ENCODE measurements around the gene YTHDF1. TPM values are rescaled to one million over a fixed set of nuclear protein-coding genes. Genes with fewer than 3 reads are reported as not detected.

Gene YTHDF1
- total RNA-seq, 4 donors from 2014 or later, result 17.9 to 32.1 (median 29.7) TPM

GRCh38 chr20:63173552-63174191 is 42.3 kb downstream of the YTHDF1 start:
- no peak overlapping the region for H3K4me3 ChIP-seq
- TF ChIP-seq POLR2AphosphoS5 (IDR thresholded peaks at IDR 0.05) (no peak), EP300 (IDR thresholded peaks at IDR 0.05) (no peak), POLR2A (IDR thresholded peaks at IDR 0.05; ENCODE audit: low read depth) (no peak)
- TF ChIP-seq, protein P1, sequence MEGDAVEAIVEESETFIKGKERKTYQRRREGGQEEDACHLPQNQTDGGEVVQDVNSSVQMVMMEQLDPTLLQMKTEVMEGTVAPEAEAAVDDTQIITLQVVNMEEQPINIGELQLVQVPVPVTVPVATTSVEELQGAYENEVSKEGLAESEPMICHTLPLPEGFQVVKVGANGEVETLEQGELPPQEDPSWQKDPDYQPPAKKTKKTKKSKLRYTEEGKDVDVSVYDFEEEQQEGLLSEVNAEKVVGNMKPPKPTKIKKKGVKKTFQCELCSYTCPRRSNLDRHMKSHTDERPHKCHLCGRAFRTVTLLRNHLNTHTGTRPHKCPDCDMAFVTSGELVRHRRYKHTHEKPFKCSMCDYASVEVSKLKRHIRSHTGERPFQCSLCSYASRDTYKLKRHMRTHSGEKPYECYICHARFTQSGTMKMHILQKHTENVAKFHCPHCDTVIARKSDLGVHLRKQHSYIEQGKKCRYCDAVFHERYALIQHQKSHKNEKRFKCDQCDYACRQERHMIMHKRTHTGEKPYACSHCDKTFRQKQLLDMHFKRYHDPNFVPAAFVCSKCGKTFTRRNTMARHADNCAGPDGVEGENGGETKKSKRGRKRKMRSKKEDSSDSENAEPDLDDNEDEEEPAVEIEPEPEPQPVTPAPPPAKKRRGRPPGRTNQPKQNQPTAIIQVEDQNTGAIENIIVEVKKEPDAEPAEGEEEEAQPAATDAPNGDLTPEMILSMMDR (IDR thresholded peaks at IDR 0.05), result no peak
- H3K36me3 ChIP-seq, result no peaks in the 10 kb centered on the region
- no peaks in the 10 kb centered on the region for H3K9me3 ChIP-seq
- no peak for DNase-seq (ENCODE audit: extremely low spot score)
- H3K27ac ChIP-seq (replicated peaks in 1 of 4), result no peak overlapping the region
- H3K27me3 ChIP-seq, result peaks cover 5 to 86% (median 59%) of the 10 kb centered on the region in 4 donors
- WGBS, result 22% methylated on average over 5 of the region's 22 CpGs
- intact Hi-C loops (cut with DNase I), result no loop called here
- H3K4me1 ChIP-seq, result peaks cover 20 to 41% (median 36%) of the 10 kb centered on the region in 4 donors

GRCh38 chr20:63172726-63173125 is 43.2 kb downstream of the YTHDF1 start:
- H3K4me1 ChIP-seq, result peaks cover 12 to 32% (median 27%) of the 10 kb centered on the region in 4 donors
- H3K9me3 ChIP-seq, result no peaks in the 10 kb centered on the region
- TF ChIP-seq POLR2A (IDR thresholded peaks at IDR 0.05; ENCODE audit: low read depth) (no peak), POLR2AphosphoS5 (IDR thresholded peaks at IDR 0.05) (no peak), EP300 (IDR thresholded peaks at IDR 0.05) (no peak)
- TF ChIP-seq, protein P1 (IDR thresholded peaks at IDR 0.05), result no peak
- 78% methylated on average over 2 of the region's 8 CpGs for WGBS
- H3K27me3 ChIP-seq, result peaks cover 5 to 76% (median 50%) of the 10 kb centered on the region in 4 donors
- intact Hi-C loops (cut with DNase I), result no loop called here
- no peak overlapping the region for H3K27ac ChIP-seq (replicated peaks in 1 of 4)
- H3K4me3 ChIP-seq, result no peak overlapping the region
- H3K36me3 ChIP-seq, result no peaks in the 10 kb centered on the region
- no peak for DNase-seq (ENCODE audit: extremely low spot score)

DNA sequence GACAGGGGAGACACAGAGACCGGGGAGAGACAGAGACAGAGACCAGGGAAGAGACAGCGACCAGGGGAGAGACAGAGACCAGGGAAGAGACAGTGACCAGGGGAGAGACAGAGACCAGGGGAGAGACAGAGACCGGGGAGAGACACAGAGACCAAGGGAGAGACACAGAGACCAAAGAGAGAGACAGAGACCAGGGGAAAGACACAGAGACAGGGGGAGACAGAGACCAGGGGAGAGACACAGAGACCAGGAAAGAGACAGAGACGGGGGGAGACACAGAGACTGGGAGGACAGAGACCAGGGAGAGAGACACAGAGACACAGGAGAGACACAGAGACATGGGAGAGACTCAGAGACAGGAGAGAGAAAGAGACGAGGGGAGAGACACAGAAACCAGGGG is 43.9 kb downstream of the YTHDF1 start:
- H3K27ac ChIP-seq (replicated peaks in 1 of 4), result no peak overlapping the region
- intact Hi-C loops (cut with DNase I), result no loop called here
- H3K36me3 ChIP-seq, result no peaks in the 10 kb centered on the region
- no peak for DNase-seq (ENCODE audit: extremely low spot score)
- H3K4me3 ChIP-seq, result no peak overlapping the region
- TF ChIP-seq POLR2A (IDR thresholded peaks at IDR 0.05; ENCODE audit: low read depth) (no peak), POLR2AphosphoS5 (IDR thresholded peaks at IDR 0.05) (no peak), EP300 (IDR thresholded peaks at IDR 0.05) (no peak)
- TF ChIP-seq, protein P1 (IDR thresholded peaks at IDR 0.05), result no peak
- peaks cover 6 to 24% (median 19%) of the 10 kb centered on the region in 4 donors for H3K4me1 ChIP-seq
- no peaks in the 10 kb centered on the region for H3K9me3 ChIP-seq
- 82% methylated on average over 5 of the region's 5 CpGs for WGBS
- peaks cover 5 to 69% (median 43%) of the 10 kb centered on the region in 4 donors for H3K27me3 ChIP-seq

GRCh38 chr20:63169681-63170080 is 46.2 kb downstream of the YTHDF1 start:
- Histone ChIP-seq H3K36me3 (no peaks in the 10 kb centered on the region), H3K27ac (replicated peaks in 1 of 4) (no peak overlapping the region), H3K9me3 (no peaks in the 10 kb centered on the region), H3K27me3 (peaks cover 0 to 67% (median 20%) of the 10 kb centered on the region in 4 donors), H3K4me3 (no peak overlapping the region), H3K4me1 (peaks cover 0 to 2% (median 2%) of the 10 kb centered on the region in 4 donors)
- DNase-seq (ENCODE audit: extremely low spot score), result no peak
- TF ChIP-seq POLR2AphosphoS5 (IDR thresholded peaks at IDR 0.05) (no peak), EP300 (IDR thresholded peaks at IDR 0.05) (no peak), POLR2A (IDR thresholded peaks at IDR 0.05; ENCODE audit: low read depth) (no peak)
- TF ChIP-seq, protein P1 (IDR thresholded peaks at IDR 0.05), result no peak
- WGBS, result 41% methylated on average over 6 of the region's 6 CpGs
- intact Hi-C loops (cut with DNase I), result no loop called here

Measured in esophagus muscularis mucosa (tissue), 4 donors.